Measurements from ENCODE around the gene SLC35F3.

SLC35F3 gene

GRCh38 chr1:234272656-234273312 is 368.3 kb downstream of the SLC35F3 start:
- TF ChIP-seq POLR2AphosphoS5 (IDR thresholded peaks at IDR 0.05; ENCODE audit: low read depth, low read length) (no peak), TAF1 (IDR thresholded peaks at IDR 0.05; ENCODE audit: borderline replicate concordance, insufficient read depth, low read length) (no peak), SIN3A (IDR thresholded peaks at IDR 0.05; ENCODE audit: borderline replicate concordance, insufficient read depth, low read length) (no peak), FOXP2 (optimal IDR thresholded peaks at IDR 0.05; ENCODE audit: borderline replicate concordance, extremely low read depth, extremely low read length, insufficient read depth) (no peak), REST (IDR thresholded peaks at IDR 0.05; ENCODE audit: insufficient read depth in 1 of 2, low read depth in 2 of 2, low read length in 2 of 2) (no peak)

- TF ChIP-seq FOXP2 (optimal IDR thresholded peaks at IDR 0.05; ENCODE audit: borderline replicate concordance, extremely low read depth, extremely low read length, insufficient read depth): no peak
- no peak for TF ChIP-seq TAF1 (IDR thresholded peaks at IDR 0.05; ENCODE audit: borderline replicate concordance, insufficient read depth, low read length)
- no peak for TF ChIP-seq SIN3A (IDR thresholded peaks at IDR 0.05; ENCODE audit: borderline replicate concordance, insufficient read depth, low read length)
- no peak for TF ChIP-seq POLR2AphosphoS5 (IDR thresholded peaks at IDR 0.05; ENCODE audit: low read depth, low read length)
- no peak for TF ChIP-seq REST (IDR thresholded peaks at IDR 0.05; ENCODE audit: insufficient read depth in 1 of 2, low read depth in 2 of 2, low read length in 2 of 2)
Observed at GRCh38 chr1:234273981-234274380, 369.5 kb downstream of the SLC35F3 start.

GRCh38 chr1:234276151-234276788 is 371.8 kb downstream of the SLC35F3 start:
- TF ChIP-seq REST (IDR thresholded peaks at IDR 0.05; ENCODE audit: insufficient read depth in 1 of 2, low read depth in 2 of 2, low read length in 2 of 2) (no peak), FOXP2 (optimal IDR thresholded peaks at IDR 0.05; ENCODE audit: borderline replicate concordance, extremely low read depth, extremely low read length, insufficient read depth) (no peak), POLR2AphosphoS5 (IDR thresholded peaks at IDR 0.05; ENCODE audit: low read depth, low read length) (no peak), SIN3A (IDR thresholded peaks at IDR 0.05; ENCODE audit: borderline replicate concordance, insufficient read depth, low read length) (no peak), TAF1 (IDR thresholded peaks at IDR 0.05; ENCODE audit: borderline replicate concordance, insufficient read depth, low read length) (no peak)

- no peak for TF ChIP-seq POLR2AphosphoS5 (IDR thresholded peaks at IDR 0.05; ENCODE audit: low read depth, low read length)
- TF ChIP-seq SIN3A (IDR thresholded peaks at IDR 0.05; ENCODE audit: borderline replicate concordance, insufficient read depth, low read length): no peak
- TF ChIP-seq REST (IDR thresholded peaks at IDR 0.05; ENCODE audit: insufficient read depth in 1 of 2, low read depth in 2 of 2, low read length in 2 of 2): no peak
- TF ChIP-seq TAF1 (IDR thresholded peaks at IDR 0.05; ENCODE audit: borderline replicate concordance, insufficient read depth, low read length): no peak
- TF ChIP-seq FOXP2 (optimal IDR thresholded peaks at IDR 0.05; ENCODE audit: borderline replicate concordance, extremely low read depth, extremely low read length, insufficient read depth): no peak
Observed at GRCh38 chr1:234277161-234277868, 372.8 kb downstream of the SLC35F3 start.

Data from PFSK-1 (cell line).